Measurements from ENCODE around the gene ZNF41.

- TF ChIP-seq TAF1 (CRISPR knock-in tag; IDR thresholded peaks at IDR 0.05) (no peak), UBTF (CRISPR knock-in tag; IDR thresholded peaks at IDR 0.05) (no peak), THAP8 (CRISPR knock-in tag; IDR thresholded peaks at IDR 0.05; ENCODE audit: borderline replicate concordance) (no peak), MAX (IDR thresholded peaks at IDR 0.05) (no peak), ZFP37 (CRISPR knock-in tag; IDR thresholded peaks at IDR 0.05; ENCODE audit: borderline replicate concordance) (no peak), ZEB1 (IDR thresholded peaks at IDR 0.05; ENCODE audit: insufficient replicate concordance, low read depth) (no peak), NR2F1 (CRISPR knock-in tag; IDR thresholded peaks at IDR 0.05) (no peak), BCL6 (CRISPR knock-in tag; IDR thresholded peaks at IDR 0.05) (no peak), ZNF891 (CRISPR knock-in tag; IDR thresholded peaks at IDR 0.05) (no peak), SP1 (IDR thresholded peaks at IDR 0.05) (no peak), SP1 (CRISPR knock-in tag; IDR thresholded peaks at IDR 0.05) (no peak), MXI1 (IDR thresholded peaks at IDR 0.05; ENCODE audit: borderline replicate concordance, low read depth, low read length) (no peak), FOXA1 (IDR thresholded peaks at IDR 0.05) (no peak), FOXA1 (CRISPR knock-in tag; IDR thresholded peaks at IDR 0.05) (no peak)
Measured at GRCh38 chrX:47503151-47503550, 20.1 kb upstream of the ZNF41 start.
